Putamen (tissue), 1 donor: ENCODE data around the gene AUTS2.

ENCODE experiments used
- DNase-seq: peaks from one replicate; pipeline ENCODE4 v3.0.0-alpha.2; 2016; ENCODE audit warnings: low spot score

Gene AUTS2

DNA sequence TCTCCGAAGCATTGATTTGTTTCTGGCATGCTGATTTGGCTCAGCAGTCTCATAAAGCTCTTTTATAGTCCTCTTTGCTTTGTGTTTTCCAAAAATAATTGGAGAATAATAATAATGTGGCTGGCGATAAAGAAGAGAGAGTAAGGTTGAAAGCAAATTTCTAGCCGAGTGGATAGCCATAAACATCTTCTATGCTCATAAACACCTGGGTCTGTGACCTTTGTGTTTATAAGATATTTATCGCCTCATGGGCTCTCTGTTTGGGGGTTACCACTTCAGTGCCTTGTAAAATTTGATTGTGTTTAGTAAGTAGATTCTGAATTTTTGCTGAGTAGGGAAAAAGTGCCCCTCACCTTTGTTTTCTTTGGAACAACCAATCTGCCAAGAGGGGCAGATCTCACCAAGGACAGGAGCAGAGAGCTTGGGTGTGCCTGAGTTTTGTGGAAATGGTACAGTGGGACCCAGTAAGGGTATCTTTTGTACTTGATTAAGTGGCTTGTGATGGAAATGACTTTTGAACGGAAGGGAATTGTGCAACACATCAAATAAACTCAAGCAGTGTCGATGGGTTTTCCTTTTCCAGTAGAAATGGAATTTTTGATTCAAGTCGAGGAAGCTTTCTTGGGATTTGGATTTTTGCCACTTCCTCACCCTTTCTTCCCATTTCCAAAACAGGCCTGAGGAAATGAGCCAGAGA, 220.5 kb downstream of the AUTS2 start:
- DNase-seq = no peak

DNA sequence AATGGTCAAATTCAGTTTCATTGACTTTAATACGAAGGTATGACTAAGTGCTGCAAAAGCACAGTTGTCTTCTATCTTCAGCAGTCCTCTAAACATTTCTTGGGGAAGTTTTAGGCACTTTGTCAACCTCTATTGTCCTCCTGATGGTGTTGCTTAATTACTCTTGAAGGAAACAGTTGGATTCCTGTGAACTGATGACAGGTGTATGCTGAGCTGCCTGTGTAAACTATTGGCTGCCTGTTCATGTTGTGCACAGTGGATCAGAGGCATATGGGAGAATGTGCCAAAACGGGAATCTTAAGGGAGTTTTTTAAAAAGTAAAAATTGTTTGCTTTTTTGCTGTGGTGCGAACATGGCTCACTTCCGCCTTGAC, 221.0 kb downstream of the AUTS2 start:
- DNase-seq = no peak

DNA sequence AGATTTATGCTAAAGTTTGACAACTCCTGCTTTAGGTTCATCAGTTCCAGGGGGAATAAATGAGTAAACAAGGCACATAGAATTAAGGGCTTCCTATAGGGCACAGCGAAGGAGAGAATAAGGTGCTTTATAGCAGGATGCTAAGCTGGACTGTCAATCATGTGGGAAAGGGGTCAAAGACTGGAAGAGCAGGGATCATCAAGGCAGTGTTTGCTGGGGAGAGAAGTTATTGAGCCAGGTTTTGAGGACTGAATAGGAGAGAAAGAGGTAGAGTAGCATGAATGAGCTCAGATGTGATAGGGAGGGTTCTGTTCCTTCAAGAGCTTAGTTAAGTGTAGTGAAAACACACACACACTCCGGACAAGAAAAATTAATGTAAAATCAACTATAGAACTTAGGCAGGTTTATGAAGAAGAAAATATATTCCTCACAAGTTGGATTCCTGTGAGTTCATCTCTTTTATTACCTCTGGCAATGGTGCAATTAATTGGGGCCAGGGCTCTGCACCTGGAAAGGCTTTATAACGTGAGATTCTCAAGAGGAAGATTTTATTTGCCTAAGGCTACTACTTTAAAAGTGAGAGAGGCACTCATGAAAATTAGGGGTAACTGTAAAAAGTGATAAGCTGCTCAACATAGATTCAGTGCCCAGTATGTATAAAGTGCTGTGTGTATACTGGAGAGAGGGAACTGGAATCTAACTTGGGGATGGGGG, 222.4 kb downstream of the AUTS2 start:
- no peak for DNase-seq

DNA sequence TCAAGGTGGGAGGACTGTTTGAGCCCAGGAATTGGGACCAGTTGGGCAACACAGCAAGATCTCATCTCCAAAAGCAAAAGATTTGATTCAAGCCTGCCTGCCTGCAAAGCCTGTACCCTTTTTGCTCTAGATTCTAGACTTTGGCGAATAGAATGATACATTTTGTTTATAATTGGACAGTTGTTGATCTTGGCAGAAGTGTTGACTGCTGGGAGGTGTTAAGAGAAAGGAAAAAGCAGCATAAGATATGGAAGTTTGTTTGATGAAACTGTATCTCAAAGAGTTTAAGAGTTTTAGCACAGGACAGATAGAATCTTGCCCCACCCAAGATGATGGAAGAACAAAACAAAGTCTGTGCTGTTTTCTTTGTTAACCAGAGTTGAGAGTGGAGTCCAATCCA, 224.1 kb downstream of the AUTS2 start:
- DNase-seq = no peak

DNA sequence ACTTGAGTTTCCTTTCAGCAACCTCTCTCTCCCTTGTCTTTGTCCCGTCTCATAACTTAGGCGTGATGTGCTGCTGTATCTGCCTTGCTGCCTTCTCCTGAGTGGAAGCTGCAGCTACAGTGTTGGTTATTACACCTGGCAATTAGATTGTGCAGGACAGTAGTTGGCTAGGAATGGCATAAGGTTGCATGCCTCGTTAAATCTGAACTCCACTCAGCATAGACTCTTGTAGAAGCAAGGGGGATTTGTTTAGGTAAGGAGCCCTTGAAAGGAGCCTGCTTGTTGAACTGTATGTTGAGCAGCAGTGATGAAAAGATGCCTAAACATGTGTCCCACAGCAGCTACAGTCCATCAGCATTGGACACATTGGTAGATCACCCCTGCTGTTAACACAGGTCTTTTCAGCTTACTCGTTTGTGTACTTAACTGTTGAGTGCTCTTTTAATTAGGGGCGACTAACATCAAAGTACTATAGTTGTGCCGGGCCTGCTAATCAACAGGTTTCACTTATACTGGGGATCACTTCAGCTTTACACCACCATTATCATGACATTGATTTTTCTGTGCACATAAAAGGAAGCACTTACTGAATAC, 225.0 kb downstream of the AUTS2 start:
- no peak for DNase-seq

DNA sequence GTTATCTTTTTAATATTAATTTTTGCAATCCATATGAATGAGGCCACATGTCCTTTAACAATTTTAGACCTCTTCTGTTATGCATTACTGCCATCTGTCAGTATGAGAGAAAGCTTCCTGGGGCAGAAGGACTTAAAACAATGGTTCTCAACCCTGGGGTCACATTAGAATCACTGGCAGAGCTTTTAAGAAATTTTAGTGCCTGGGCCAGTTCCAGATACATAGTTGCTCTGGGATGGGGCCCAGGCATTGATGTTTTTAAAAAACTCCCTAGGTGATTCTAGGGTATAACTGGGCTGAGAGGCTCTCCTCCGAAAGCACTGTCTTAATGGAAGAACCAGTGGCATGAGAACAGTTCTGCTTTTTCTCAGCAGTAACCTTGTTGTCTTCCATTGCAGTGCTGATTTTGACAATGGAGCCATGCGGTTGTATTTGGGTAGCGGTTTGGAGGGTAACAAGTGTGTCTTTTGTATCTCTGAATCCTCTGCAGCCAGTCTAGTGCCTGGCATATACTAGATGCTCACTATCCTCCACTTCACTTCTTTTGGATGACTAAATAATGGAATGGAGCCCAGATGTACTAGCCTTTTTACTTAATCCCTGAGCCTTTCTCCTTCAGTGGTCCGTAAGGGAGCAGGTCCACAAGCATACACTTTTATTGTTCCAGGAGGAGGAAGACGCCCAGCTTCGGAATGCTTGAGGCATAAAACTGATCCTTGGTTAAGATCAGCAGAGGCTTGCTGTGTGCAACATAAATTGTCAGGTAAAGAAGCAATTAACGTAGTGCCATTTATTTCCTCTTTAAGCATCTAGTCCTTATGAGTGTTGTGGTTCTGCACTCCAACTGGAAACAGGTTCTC, 227.1 kb downstream of the AUTS2 start:
- DNase-seq = no peak

DNA sequence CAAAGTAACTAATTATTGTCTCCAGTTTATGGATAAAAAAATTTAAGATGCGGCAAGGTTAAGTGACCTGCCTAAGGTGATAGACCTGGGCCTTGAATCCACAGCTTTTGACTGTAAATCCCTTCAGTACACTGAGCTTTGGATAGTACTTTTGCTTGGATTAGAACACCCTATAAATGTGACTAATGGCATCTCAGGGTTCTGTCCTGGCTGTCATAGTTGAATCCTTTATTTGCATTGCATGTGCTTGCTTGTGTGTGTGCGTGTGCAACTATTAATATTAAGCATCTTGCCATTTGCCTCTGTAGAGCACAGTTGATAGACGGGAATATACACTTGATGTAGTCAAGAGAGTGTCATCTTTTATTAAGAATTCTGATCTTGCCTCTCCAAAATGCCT, 228.0 kb downstream of the AUTS2 start:
- no peak for DNase-seq

DNA sequence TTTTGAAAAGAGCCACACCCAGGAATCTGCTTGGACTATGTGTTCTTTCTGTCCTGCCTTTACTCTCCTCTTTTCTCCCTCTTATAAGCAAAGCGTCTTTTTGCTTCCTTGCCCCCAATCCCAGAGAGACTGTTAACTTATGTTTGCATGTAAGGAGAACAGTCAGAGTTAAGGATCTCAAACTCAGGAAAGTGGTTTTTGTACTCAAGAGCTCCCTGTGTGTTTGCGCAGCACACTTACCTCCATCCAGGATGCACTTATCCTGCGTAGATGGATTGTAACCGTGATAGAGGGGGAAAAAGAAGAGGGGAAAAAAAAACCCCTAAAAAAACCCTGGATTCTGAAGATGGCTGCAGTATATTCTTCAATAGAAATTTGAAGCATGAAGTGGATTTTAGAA, 228.9 kb downstream of the AUTS2 start:
- DNase-seq = no peak

DNA sequence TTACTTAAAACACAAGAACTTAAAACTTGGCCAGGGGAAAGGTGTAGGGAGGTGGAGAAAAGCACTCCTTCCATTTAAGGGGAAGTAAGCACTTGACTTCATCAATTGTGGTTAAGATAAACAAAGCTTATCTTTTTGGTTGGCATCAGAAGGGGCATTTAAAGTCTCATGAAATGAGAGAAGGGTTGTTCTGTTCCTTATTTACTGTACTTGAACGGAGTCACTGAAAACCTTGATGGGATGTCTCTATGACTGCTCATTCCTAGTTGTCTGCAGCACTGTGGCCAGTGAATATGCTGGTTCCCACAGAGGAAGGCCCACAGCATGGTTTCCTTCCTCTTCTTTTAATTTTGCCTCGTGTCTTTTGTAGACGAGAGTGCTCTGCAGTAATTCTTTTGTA, 229.3 kb downstream of the AUTS2 start:
- DNase-seq = no peak

DNA sequence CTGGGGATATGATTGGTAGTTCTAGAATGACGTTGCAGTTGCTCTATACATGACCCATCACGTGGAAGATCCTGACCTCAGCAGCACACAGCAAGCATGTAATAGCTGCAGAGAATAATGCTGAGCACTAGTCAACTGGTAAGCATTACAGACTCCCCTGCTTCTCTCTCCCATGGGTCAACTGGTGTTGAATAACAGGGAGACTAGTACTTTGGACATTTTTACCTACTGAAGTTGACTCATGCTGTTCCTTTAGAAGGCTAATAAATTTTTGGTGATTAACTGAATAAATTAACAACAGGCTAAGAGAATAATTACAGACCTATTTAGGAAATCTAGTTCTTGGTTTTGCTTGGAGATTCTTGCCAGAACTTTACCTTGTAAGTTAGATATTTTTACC, 234.1 kb downstream of the AUTS2 start:
- DNase-seq = no peak

DNA sequence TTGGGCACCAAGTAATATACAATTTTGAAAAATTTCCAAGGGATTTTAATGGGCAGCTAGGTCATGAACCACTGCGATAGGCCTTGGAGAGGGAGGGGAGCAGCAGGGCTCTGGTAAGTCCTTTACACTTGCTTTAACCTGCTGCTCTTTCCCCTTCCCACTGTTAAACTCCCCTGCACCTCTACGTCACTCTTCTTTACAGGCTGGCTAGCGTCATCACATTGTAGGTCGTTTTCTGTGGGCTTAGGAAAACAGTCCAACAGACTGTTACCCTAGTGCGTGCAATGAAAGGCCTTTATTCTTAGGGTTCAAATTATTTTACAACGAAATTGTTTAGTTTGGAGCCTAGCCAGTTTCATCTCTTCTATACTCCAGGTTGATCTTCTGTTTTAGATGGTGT, 235.7 kb downstream of the AUTS2 start:
- DNase-seq = no peak

DNA sequence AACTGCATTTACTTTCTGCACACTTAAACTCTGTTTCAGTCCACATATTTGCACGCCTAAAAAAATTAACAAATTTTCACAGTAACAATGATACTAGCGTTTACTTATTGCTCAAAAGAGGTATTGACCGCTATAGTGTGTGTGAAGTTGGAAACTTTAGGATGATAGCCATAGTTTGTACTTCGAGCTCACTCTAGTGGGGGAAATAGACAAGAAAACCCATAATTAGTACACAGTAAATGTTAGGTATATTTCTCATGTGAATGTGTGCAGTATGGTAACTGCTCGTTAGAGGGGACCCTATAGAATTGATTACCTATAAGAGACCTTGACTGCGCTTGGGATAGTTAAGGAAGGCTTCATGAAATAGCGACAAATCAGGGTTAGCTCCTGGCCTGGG, 238.4 kb downstream of the AUTS2 start:
- DNase-seq = no peak

DNA sequence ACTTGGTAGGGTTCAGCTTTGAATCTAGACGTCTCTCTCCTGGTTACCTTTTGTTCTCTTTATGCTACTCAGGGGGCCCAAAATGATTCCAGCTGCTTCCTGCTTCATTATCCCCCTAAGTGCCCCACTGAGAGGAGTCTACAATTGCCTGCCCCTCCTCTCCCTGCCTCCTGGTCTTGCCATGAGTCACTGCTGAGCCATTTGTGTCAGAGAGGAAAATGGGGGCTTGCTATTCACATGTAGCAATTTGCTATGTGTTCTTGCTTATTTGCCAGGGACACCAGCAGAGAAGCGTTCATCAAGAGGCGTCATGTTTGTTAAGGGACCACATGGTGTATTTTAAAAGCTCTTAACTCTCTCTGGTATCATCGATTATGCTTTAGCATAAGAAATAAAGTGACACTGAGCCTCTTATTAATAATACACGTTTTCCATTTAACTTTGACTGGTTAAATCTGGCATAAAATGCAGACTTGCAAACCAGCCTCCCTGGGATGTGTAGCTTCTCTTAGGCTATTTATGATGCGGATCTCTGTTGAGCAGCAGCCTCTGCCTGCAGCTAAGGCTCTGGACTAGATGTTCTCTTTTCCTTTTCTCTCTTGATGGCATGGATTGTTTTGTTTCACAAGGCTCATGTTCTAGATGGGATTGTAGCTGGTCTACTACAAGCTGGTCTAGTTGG, 239.3 kb downstream of the AUTS2 start:
- DNase-seq = no peak

DNA sequence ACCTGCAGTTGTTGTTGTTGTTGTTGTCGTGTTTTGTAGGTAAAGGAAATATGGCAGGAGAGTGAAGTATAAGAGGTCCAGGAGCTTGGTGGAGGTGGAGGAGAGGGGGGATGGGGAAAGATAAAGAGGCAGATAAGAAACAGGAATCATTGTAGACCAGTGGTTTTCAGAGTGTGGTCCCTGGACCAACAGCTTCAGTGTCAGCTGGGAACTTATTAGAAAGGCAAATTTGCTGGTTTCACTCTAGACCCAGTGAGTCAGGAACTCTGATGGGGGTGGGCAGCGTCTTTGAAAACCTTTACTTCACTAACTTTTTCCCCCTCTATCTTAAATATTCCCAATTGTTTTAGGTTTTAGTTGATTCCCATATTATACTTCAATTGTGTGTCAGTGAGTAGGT, 241.5 kb downstream of the AUTS2 start:
- no peak for DNase-seq

DNA sequence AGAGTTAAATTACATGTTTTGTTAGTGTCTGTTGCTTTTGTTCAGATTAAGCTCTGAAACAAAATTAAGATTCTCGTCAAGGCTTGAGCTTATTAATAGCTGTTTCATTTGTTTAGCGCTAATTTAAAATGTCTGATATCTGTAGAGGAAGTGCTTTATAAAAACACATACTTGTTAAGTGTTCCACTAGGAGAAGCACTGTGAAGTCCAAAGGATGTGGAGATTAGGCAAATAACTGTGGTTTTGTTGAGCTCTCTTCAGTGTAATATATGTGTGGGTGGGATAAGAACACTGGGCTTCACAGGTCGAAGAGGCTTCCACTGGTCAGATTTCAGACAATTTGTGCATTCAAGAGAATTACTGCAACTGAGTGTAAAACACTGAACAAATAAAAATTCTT, 242.0 kb downstream of the AUTS2 start:
- DNase-seq = no peak

DNA sequence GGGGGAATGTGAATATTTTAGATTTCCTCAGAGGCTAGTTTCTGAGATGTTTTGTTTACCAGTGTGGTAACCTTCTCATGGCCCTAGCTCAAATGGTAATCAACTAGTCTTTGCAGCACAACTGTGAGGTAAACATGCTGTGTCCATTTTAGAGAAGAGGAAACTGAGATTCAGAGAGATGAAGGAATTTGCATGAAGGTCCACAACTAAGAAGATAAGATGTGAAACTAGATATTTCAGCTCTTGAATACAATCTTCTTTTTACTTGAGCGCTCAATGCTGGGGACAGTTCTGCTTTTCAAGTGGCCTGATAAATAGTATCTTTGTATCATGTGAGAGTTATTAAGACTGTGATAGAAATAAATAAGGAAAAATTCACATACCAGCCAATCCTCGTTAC, 245.4 kb downstream of the AUTS2 start:
- DNase-seq = no peak

DNA sequence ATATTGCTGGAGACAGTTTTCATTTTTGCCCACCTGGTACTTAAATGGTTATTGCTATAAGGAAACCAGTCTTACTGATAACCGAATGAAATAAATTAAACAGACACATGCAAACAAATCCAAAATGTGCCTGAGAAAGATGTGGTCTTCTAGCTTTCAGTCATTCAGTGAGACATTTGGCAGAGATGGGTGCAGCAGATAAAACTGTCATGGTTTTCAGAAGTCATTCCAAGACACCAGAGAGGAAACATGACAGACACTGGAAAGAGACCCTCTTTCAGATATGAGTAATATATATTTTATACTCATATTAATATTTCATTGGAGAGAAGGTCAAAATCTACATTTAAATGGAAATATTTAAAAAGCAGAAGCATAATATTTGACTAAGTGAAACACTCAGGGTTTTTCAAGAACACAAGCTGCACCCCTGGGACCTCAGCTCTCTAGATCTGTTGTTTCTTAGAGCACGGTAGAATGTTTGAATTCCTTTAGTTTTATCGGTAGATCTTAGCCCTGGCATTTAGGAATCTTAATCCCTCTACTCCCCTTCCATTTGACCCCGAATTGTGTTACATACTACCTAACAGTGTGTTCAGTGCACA, 246.1 kb downstream of the AUTS2 start:
- no peak for DNase-seq

DNA sequence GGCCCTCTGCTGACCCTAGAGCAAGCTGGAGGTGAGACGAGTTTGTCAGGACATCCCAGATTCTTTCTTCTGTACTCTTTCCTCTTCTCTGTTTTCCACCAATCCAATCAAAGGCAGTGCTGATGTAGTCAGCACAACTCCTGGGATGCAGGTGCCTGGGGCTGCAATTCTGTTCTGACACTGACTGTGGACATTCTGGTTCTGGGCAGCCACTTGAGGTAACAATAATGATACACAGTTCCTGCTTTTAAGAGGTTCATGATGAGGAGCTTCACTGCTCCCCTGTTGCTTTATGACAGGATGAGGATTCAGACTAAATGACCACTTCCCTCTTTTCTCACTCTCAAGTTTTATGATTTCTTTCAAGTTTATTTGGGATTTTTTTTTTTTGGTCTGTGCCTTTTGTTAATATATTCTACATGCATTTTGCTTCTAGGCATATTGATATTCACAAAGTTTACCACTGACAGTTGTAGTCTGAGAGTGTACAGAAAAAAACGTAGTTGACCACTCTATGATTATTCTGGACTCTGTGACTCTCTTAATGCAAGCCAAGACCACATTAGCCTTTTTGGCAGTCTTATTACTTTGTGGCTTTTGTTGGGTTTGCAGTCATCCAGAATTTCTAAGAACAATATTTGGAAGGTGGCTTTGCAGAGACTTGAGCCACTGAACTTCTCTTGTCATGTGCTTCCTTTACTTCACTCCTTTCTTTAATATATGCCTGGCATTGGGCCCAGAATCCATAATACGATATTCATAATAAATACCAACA, 247.6 kb downstream of the AUTS2 start:
- DNase-seq = no peak

DNA sequence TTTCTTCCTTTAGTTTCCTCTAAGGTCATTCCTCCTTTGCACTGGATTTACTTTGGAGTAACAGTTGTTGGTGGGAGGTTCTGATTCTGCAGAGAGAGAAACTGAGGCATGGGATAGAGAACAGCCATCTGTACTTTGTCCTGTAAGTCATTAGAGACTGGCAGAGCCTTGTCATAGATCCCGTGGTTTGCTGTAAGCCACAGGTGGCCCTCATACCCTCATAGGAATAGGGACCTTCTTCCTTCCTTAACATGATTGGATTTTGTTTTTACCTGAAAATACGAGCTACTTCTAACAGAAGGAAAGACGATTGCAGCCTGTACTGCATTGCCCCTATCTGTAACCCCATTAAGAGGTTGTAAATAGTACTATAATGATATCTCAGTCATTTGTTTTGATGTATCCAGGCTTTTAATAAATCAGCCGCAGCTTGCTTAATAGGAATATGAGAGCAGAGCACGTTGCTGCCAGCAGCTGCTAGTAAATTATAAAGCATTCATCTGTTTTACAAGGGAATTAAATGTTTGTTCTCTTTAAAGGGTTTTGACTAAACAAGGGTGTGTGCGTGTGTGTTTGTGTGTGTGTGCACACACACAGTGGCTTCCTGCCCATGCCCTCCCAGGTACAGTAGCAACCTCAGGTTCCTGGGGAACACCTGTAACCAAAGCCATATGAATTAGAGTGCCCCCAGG, 249.8 kb downstream of the AUTS2 start:
- DNase-seq = no peak

DNA sequence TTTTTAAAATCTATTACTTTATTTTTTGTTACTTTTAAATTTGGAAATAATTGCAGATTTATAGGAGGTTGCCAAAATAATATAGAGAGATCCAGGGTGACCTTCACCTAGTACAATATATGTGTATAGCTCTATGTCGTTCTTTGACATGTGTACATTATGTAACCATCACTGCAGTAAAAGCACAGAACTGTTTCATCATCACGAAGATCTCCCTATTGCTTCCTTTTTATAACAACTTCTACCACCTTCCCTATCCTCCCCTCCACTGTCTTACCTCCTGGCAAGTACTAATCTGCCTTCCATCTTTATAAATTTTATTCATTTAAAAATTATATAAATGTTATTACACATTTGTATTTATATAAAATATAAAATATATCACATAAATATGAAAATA, 251.0 kb downstream of the AUTS2 start:
- no peak for DNase-seq
